SK-N-SH treated with all-trans-retinoic acid at 6 μM for 48 hours (cell line): ENCODE results near the gene FBXO30.

Experiments
- ATAC-seq: fragments of 200-7000 bp; cut with Tn5 transposase; 3 replicates; pipeline ENCODE4 v1.9.1; 2020; ENCODE audit warnings: mild to moderate bottlenecking, moderate library complexity
- ARNTL ChIP-seq: fragments of 450-650 bp; formaldehyde crosslinking; IDR thresholded peaks from 2 replicates; pipeline ENCODE4 v1.5.0; 2020; ENCODE audit warnings: low read depth, mild to moderate bottlenecking, moderate library complexity, borderline replicate concordance
- BACH2 ChIP-seq: fragments of 250-450 bp; sonication (Bioruptor Pico); IDR thresholded peaks from 2 replicates; pipeline ENCODE4 v1.9.0; 2021; ENCODE audit warnings: mild to moderate bottlenecking, borderline replicate concordance
- CSDC2 ChIP-seq: fragments of 250-450 bp; sonication (Bioruptor Pico); IDR thresholded peaks from 2 replicates; pipeline ENCODE4 v1.5.0; 2020; ENCODE audit warnings: mild to moderate bottlenecking, moderate library complexity
- ESRRG ChIP-seq: fragments of 250-450 bp; sonication (Bioruptor Pico); IDR thresholded peaks from 2 replicates; pipeline ENCODE4 v1.6.1; 2021; ENCODE audit warnings: mild to moderate bottlenecking
- GLIS3 ChIP-seq: fragments of 250-450 bp; sonication (Bioruptor Pico); IDR thresholded peaks from 2 replicates; pipeline ENCODE4 v1.5.0; 2020; ENCODE audit warnings: mild to moderate bottlenecking, moderate library complexity
- ISL1 ChIP-seq: fragments of 250-450 bp; sonication (Bioruptor Pico); IDR thresholded peaks from 2 replicates; pipeline ENCODE4 v2.1.2; 2022; ENCODE audit warnings: mild to moderate bottlenecking, moderate library complexity
- OSR1 ChIP-seq: fragments of 250-450 bp; sonication (Bioruptor Pico); IDR thresholded peaks from 2 replicates; pipeline ENCODE4 v1.8.0; 2022; ENCODE audit warnings: moderate library complexity, mild to moderate bottlenecking, inconsistent platforms
- PPARA ChIP-seq: fragments of 250-450 bp; sonication (Bioruptor Pico); IDR thresholded peaks from 2 replicates; pipeline ENCODE4 v1.5.0; 2020; ENCODE audit warnings: mild to moderate bottlenecking, borderline replicate concordance
- RARB ChIP-seq: fragments of 250-450 bp; sonication (Bioruptor Pico); IDR thresholded peaks from 2 replicates; pipeline ENCODE4 v1.8.0; 2021; ENCODE audit warnings: mild to moderate bottlenecking, moderate library complexity
- SNAI2 ChIP-seq: fragments of 250-450 bp; sonication (Bioruptor Pico); IDR thresholded peaks from 2 replicates; pipeline ENCODE4 v1.5.0; 2020; ENCODE audit warnings: mild to moderate bottlenecking, moderate library complexity
- TCF4 ChIP-seq: fragments of 250-450 bp; sonication (Bioruptor Pico); IDR thresholded peaks from 2 replicates; pipeline ENCODE4 v1.8.0; 2021; ENCODE audit warnings: mild to moderate bottlenecking, moderate library complexity, borderline replicate concordance
- TOX ChIP-seq: fragments of 250-450 bp; sonication (Bioruptor Pico); IDR thresholded peaks from 2 replicates; pipeline ENCODE4 v1.8.0; 2021; ENCODE audit warnings: mild to moderate bottlenecking, moderate library complexity, borderline replicate concordance
- ZC3H10 ChIP-seq: fragments of 250-450 bp; sonication (Bioruptor Pico); IDR thresholded peaks from 2 replicates; pipeline ENCODE4 v1.5.1; 2021; ENCODE audit warnings: mild to moderate bottlenecking, moderate library complexity
- ZFP3 ChIP-seq: fragments of 250-450 bp; sonication (Bioruptor Pico); IDR thresholded peaks from 2 replicates; pipeline ENCODE4 v1.5.0; 2020; ENCODE audit warnings: mild to moderate bottlenecking, moderate library complexity
- ZNF565 ChIP-seq: fragments of 450-650 bp; formaldehyde crosslinking; conservative IDR thresholded peaks from 2 replicates; pipeline ENCODE4 v1.5.0; 2020; ENCODE audit warnings: low read depth, mild to moderate bottlenecking, moderate library complexity
- ZNF70 ChIP-seq: fragments of 450-650 bp; formaldehyde crosslinking; IDR thresholded peaks from 2 replicates; pipeline ENCODE4 v1.5.0; 2020; ENCODE audit warnings: mild to moderate bottlenecking, moderate library complexity
- ZNF8 ChIP-seq: fragments of 450-650 bp; formaldehyde crosslinking; IDR thresholded peaks from 2 replicates; pipeline ENCODE4 v1.5.0; 2020; ENCODE audit warnings: mild to moderate bottlenecking, moderate library complexity
- TF ChIP-seq, protein P1 (sequence below): fragments of 250-450 bp; sonication (Bioruptor Pico); IDR thresholded peaks from 2 replicates; pipeline ENCODE4 v1.8.0; 2021; ENCODE audit warnings: low read depth, mild to moderate bottlenecking, moderate library complexity, borderline replicate concordance
- TF ChIP-seq, protein P2 (sequence below): fragments of 250-450 bp; sonication (Bioruptor Pico); IDR thresholded peaks from 2 replicates; pipeline ENCODE4 v1.5.1; 2020; ENCODE audit warnings: low read depth, mild to moderate bottlenecking, moderate library complexity
- TF ChIP-seq, protein P3 (sequence below): fragments of 250-450 bp; sonication (Bioruptor Pico); IDR thresholded peaks from 2 replicates; pipeline ENCODE4 v1.5.0; 2020; ENCODE audit warnings: mild to moderate bottlenecking, moderate library complexity
- TF ChIP-seq, protein P4 (sequence below): fragments of 250-450 bp; sonication (Bioruptor Pico); IDR thresholded peaks from 2 replicates; pipeline ENCODE4 v1.5.1; 2021; ENCODE audit warnings: mild to moderate bottlenecking, moderate library complexity

Gene FBXO30

DNA sequence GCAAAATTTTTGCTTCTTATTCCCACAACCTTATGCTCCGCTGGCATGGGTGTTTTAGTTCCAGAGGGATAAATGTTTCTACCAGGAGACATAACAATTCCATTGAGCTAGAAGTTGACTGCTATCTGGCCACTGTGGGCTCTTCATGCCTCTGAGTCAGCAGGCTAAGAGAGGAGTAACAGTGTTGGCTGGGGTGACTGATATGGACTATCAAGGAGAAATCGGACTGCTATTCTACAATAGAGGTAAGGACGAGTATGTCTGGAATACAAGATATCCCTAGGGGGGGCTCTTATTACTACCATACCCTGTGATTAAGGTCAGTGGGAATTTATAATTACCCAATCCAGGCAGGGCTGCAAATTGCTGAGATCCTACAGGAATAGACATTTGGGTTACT is 26.9 kb downstream of the FBXO30 start:
- TF ChIP-seq ISL1 (CRISPR knock-in tag) (no peak), PPARA (no peak), ZFP3 (CRISPR knock-in tag) (no peak), TCF4 (CRISPR knock-in tag) (no peak), BACH2 (no peak), ESRRG (CRISPR knock-in tag) (no peak), ZNF70 (CRISPR knock-in tag) (no peak), ARNTL (CRISPR knock-in tag) (no peak), OSR1 (CRISPR knock-in tag) (no peak), CSDC2 (CRISPR knock-in tag) (no peak), GLIS3 (no peak), RARB (no peak), TOX (CRISPR knock-in tag) (no peak), ZNF565 (no peak)
- TF ChIP-seq, protein P1, sequence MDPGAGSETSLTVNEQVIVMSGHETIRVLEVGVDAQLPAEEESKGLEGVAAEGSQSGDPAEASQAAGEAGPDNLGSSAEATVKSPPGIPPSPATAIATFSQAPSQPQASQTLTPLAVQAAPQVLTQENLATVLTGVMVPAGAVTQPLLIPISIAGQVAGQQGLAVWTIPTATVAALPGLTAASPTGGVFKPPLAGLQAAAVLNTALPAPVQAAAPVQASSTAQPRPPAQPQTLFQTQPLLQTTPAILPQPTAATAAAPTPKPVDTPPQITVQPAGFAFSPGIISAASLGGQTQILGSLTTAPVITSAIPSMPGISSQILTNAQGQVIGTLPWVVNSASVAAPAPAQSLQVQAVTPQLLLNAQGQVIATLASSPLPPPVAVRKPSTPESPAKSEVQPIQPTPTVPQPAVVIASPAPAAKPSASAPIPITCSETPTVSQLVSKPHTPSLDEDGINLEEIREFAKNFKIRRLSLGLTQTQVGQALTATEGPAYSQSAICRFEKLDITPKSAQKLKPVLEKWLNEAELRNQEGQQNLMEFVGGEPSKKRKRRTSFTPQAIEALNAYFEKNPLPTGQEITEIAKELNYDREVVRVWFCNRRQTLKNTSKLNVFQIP (CRISPR knock-in tag), result no peak
- TF ChIP-seq, protein P2, sequence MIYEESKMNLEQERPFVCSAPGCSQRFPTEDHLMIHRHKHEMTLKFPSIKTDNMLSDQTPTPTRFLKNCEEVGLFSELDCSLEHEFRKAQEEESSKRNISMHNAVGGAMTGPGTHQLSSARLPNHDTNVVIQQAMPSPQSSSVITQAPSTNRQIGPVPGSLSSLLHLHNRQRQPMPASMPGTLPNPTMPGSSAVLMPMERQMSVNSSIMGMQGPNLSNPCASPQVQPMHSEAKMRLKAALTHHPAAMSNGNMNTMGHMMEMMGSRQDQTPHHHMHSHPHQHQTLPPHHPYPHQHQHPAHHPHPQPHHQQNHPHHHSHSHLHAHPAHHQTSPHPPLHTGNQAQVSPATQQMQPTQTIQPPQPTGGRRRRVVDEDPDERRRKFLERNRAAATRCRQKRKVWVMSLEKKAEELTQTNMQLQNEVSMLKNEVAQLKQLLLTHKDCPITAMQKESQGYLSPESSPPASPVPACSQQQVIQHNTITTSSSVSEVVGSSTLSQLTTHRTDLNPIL, result no peak
- TF ChIP-seq, protein P3, sequence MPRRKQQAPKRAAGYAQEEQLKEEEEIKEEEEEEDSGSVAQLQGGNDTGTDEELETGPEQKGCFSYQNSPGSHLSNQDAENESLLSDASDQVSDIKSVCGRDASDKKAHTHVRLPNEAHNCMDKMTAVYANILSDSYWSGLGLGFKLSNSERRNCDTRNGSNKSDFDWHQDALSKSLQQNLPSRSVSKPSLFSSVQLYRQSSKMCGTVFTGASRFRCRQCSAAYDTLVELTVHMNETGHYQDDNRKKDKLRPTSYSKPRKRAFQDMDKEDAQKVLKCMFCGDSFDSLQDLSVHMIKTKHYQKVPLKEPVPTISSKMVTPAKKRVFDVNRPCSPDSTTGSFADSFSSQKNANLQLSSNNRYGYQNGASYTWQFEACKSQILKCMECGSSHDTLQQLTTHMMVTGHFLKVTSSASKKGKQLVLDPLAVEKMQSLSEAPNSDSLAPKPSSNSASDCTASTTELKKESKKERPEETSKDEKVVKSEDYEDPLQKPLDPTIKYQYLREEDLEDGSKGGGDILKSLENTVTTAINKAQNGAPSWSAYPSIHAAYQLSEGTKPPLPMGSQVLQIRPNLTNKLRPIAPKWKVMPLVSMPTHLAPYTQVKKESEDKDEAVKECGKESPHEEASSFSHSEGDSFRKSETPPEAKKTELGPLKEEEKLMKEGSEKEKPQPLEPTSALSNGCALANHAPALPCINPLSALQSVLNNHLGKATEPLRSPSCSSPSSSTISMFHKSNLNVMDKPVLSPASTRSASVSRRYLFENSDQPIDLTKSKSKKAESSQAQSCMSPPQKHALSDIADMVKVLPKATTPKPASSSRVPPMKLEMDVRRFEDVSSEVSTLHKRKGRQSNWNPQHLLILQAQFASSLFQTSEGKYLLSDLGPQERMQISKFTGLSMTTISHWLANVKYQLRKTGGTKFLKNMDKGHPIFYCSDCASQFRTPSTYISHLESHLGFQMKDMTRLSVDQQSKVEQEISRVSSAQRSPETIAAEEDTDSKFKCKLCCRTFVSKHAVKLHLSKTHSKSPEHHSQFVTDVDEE, result no peak
- TF ChIP-seq, protein P4, sequence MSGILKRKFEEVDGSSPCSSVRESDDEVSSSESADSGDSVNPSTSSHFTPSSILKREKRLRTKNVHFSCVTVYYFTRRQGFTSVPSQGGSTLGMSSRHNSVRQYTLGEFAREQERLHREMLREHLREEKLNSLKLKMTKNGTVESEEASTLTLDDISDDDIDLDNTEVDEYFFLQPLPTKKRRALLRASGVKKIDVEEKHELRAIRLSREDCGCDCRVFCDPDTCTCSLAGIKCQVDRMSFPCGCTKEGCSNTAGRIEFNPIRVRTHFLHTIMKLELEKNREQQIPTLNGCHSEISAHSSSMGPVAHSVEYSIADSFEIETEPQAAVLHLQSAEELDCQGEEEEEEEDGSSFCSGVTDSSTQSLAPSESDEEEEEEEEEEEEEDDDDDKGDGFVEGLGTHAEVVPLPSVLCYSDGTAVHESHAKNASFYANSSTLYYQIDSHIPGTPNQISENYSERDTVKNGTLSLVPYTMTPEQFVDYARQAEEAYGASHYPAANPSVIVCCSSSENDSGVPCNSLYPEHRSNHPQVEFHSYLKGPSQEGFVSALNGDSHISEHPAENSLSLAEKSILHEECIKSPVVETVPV, result no peak
- no peak for ATAC-seq

DNA sequence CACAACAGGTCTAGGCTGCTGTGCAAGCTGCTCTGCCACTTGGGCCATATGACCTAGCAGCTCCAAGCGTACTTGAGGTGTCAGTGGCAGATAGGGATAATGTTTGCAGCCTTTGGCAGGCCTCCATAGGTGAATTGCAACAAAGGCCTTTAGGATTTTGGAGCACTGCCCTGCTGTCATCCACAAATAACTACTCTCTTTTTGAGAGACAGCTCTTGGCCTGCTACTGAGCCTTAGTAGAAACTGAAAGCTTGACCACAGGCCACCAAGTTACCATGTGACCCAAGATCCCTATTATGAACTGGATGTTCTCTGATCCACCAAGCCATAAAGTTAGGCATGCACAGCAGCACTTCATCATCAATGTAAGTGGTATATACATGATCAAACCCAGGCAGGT is 29.9 kb downstream of the FBXO30 start:
- no peak for ATAC-seq
- TF ChIP-seq, protein P2, result no peak
- TF ChIP-seq, protein P4, result no peak
- no peak for TF ChIP-seq ZC3H10
- TF ChIP-seq ZFP3 (CRISPR knock-in tag), result no peak

DNA sequence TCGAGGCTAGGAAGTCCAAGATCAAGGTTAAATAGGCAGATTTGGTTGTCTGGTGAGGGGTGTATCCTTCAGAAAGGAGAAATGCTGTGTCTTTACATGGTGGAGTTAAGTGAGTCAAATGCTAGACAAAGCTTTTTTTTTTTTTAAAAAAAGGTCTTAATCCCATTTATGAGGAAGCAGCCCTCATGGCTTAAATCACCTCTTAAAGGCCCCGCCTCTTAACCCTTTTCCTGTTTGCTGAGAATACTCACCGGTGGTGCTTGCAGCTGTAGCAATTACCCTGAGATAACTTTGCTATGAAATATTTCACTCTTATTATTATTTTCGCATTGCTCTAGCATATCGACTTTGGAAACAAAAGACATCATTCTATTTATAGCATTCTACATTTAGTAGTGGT is 30.8 kb downstream of the FBXO30 start:
- ATAC-seq, result no peak
- TF ChIP-seq, protein P3, result no peak
- TF ChIP-seq OSR1 (CRISPR knock-in tag), result no peak
- TF ChIP-seq ZFP3 (CRISPR knock-in tag), result no peak
- TF ChIP-seq ISL1 (CRISPR knock-in tag), result no peak
- TF ChIP-seq, protein P2, result no peak
- TF ChIP-seq PPARA, result no peak
- TF ChIP-seq ZNF8 (CRISPR knock-in tag), result no peak
- no peak for TF ChIP-seq RARB
- TF ChIP-seq, protein P4, result no peak
- no peak for TF ChIP-seq SNAI2 (CRISPR knock-in tag)
